Measurements from ENCODE around the gene MPV17.

DNA sequence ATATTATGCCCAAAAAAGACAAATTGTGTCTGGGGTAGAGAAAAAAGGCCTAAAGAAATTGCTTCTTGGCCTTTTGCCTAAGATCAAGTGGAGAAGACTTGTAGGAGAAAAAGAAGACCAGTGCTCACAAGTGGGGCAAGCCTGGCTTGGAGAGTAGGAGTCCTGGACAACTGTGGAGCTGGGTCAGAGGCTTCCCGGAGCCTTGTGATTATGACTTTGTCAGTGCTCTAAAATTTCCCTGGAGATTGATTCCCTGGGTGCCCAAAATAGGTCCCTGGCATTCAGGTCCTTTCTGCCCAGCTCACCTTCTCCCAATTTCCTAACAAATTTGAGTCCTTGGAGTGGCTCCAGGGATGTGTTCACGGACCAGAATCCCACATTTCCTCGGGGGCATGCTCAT lies 41.5 kb downstream of the MPV17 start:
- TF ChIP-seq, protein P1, sequence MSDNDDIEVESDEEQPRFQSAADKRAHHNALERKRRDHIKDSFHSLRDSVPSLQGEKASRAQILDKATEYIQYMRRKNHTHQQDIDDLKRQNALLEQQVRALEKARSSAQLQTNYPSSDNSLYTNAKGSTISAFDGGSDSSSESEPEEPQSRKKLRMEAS (CRISPR knock-in tag; IDR thresholded peaks at IDR 0.05) = no peak
- TF ChIP-seq, protein P2, sequence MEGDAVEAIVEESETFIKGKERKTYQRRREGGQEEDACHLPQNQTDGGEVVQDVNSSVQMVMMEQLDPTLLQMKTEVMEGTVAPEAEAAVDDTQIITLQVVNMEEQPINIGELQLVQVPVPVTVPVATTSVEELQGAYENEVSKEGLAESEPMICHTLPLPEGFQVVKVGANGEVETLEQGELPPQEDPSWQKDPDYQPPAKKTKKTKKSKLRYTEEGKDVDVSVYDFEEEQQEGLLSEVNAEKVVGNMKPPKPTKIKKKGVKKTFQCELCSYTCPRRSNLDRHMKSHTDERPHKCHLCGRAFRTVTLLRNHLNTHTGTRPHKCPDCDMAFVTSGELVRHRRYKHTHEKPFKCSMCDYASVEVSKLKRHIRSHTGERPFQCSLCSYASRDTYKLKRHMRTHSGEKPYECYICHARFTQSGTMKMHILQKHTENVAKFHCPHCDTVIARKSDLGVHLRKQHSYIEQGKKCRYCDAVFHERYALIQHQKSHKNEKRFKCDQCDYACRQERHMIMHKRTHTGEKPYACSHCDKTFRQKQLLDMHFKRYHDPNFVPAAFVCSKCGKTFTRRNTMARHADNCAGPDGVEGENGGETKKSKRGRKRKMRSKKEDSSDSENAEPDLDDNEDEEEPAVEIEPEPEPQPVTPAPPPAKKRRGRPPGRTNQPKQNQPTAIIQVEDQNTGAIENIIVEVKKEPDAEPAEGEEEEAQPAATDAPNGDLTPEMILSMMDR (IDR thresholded peaks at IDR 0.05) = no peak
- no peak for TF ChIP-seq NR2C2 (CRISPR knock-in tag; IDR thresholded peaks at IDR 0.05)
